Neuronal stem cell (in vitro differentiated cells): ENCODE results near the gene IMMP2L.

ENCODE experiments used
- DNase-seq: peaks from one replicate; pipeline ENCODE4 v3.0.0-alpha.2; 2013; ENCODE audit warnings: low spot score
- H2AFZ ChIP-seq: one replicate; pipeline ENCODE4 v1.6.1; 2013; ENCODE audit warnings: mild to moderate bottlenecking, low read length, inconsistent platforms
- H2AK5ac ChIP-seq: 2 replicates; pipeline ENCODE4 v1.6.1; 2013; ENCODE audit warnings: low read depth, mild to moderate bottlenecking, inconsistent platforms, low read length, moderate library complexity, mixed read lengths
- H2BK120ac ChIP-seq: 2 replicates; pipeline ENCODE4 v1.6.1; 2013; ENCODE audit warnings: low read depth, mild to moderate bottlenecking, inconsistent platforms, low read length, moderate library complexity, mixed read lengths
- H2BK12ac ChIP-seq: one replicate; pipeline ENCODE4 v1.6.1; 2013; ENCODE audit warnings: low read length, inconsistent platforms
- H2BK15ac ChIP-seq: 2 replicates; pipeline ENCODE4 v1.6.1; 2013; ENCODE audit warnings: mild to moderate bottlenecking, low read length, inconsistent platforms, mixed read lengths
- H2BK5ac ChIP-seq: one replicate; pipeline ENCODE4 v1.6.1; 2013; ENCODE audit warnings: inconsistent platforms, mild to moderate bottlenecking, low read length, moderate library complexity
- H3K14ac ChIP-seq: one replicate; pipeline ENCODE4 v1.6.1; 2013; ENCODE audit warnings: low read length, inconsistent platforms
- H3K18ac ChIP-seq: 2 replicates; pipeline ENCODE4 v1.6.1; 2013; ENCODE audit warnings: low read length, inconsistent platforms
- H3K23ac ChIP-seq: 2 replicates; pipeline ENCODE4 v1.6.1; 2013; ENCODE audit warnings: low read depth, mild to moderate bottlenecking, mixed read lengths, low read length, inconsistent platforms; ENCODE audit not compliant: poor library complexity
- H3K27ac ChIP-seq: replicated peaks from 3 replicates; pipeline ENCODE4 v1.5.1; 2013; ENCODE audit warnings: low read length, inconsistent platforms
- H3K27me3 ChIP-seq, 3 experiments: 2 replicates each; pipeline ENCODE4 v1.6.1; 2013; ENCODE audit warnings: low read length in 3 of 3, mild to moderate bottlenecking in 2 of 3, inconsistent platforms in 1 of 3, low read depth in 1 of 3, mixed read lengths in 1 of 3, moderate library complexity in 1 of 3; ENCODE audit not compliant: control insufficient read depth in 3 of 3, insufficient read depth in 3 of 3
- H3K36me3 ChIP-seq, 2 donors: replicated peaks in 1 of 2; 2 replicates each; pipeline ENCODE4 v1.6.1; 2013; ENCODE audit warnings: low read length in 2 of 2; ENCODE audit not compliant: control insufficient read depth in 2 of 2, insufficient read depth in 2 of 2
- H3K4ac ChIP-seq: 2 replicates; pipeline ENCODE4 v1.6.1; 2013; ENCODE audit warnings: inconsistent platforms, mild to moderate bottlenecking, low read length, moderate library complexity
- H3K4me1 ChIP-seq, 2 donors: 1 replicate in 1 of 2; 2 replicates in 1 of 2; pipeline ENCODE4 v1.6.1; 2013; ENCODE audit warnings: low read length in 2 of 2, low read depth in 1 of 2; ENCODE audit not compliant: control insufficient read depth in 2 of 2, insufficient read depth in 1 of 2
- H3K4me2 ChIP-seq: one replicate; pipeline ENCODE4 v1.6.1; 2013; ENCODE audit warnings: mild to moderate bottlenecking, low read length, inconsistent platforms; ENCODE audit not compliant: insufficient read depth, poor library complexity, severe bottlenecking
- H3K4me3 ChIP-seq, 2 donors: 2 replicates each; pipeline ENCODE4 v1.5.1; 2013; ENCODE audit warnings: low read length in 2 of 2, mild to moderate bottlenecking in 2 of 2, inconsistent platforms in 1 of 2, moderate library complexity in 1 of 2
- H3K79me1 ChIP-seq: one replicate; pipeline ENCODE4 v1.6.1; 2013; ENCODE audit warnings: low read depth, mild to moderate bottlenecking, inconsistent platforms, low read length, moderate library complexity
- H3K9ac ChIP-seq: one replicate; pipeline ENCODE4 v1.6.1; 2013; ENCODE audit warnings: mild to moderate bottlenecking, low read depth, low read length, inconsistent platforms; ENCODE audit not compliant: poor library complexity
- H3K9me3 ChIP-seq, 2 donors: replicated peaks in 1 of 2; 2 replicates each; pipeline versions ENCODE3 to v1.6.1; 2013; ENCODE audit warnings: low read length in 2 of 2, mild to moderate bottlenecking in 2 of 2, inconsistent platforms in 1 of 2, low read depth in 1 of 2, mixed read lengths in 1 of 2, moderate library complexity in 1 of 2; ENCODE audit not compliant: control insufficient read depth in 2 of 2, insufficient read depth in 1 of 2
- H4K8ac ChIP-seq: one replicate; pipeline ENCODE4 v1.6.1; 2013; ENCODE audit warnings: low read depth, mild to moderate bottlenecking, inconsistent platforms, low read length, moderate library complexity
- H4K91ac ChIP-seq: one replicate; pipeline ENCODE4 v1.6.1; 2013; ENCODE audit warnings: low read length, low read depth, mild to moderate bottlenecking, inconsistent platforms; ENCODE audit not compliant: poor library complexity
- WGBS, 2 donors: extraction: QIAGEN DNeasy Blood & Tissue Kit; methylation state at CpG; one replicate each; pipeline ENCODE4 v1.1.7; 2013; ENCODE audit warnings: missing lambda C conversion rate in 2 of 2, mixed read lengths in 1 of 2; ENCODE audit not compliant: insufficient read length in 2 of 2, insufficient replicate concordance in 1 of 2; ENCODE audit errors: extremely low coverage in 2 of 2; 5-methylcytosine and 5-hydroxymethylcytosine counted together

Gene IMMP2L

DNA sequence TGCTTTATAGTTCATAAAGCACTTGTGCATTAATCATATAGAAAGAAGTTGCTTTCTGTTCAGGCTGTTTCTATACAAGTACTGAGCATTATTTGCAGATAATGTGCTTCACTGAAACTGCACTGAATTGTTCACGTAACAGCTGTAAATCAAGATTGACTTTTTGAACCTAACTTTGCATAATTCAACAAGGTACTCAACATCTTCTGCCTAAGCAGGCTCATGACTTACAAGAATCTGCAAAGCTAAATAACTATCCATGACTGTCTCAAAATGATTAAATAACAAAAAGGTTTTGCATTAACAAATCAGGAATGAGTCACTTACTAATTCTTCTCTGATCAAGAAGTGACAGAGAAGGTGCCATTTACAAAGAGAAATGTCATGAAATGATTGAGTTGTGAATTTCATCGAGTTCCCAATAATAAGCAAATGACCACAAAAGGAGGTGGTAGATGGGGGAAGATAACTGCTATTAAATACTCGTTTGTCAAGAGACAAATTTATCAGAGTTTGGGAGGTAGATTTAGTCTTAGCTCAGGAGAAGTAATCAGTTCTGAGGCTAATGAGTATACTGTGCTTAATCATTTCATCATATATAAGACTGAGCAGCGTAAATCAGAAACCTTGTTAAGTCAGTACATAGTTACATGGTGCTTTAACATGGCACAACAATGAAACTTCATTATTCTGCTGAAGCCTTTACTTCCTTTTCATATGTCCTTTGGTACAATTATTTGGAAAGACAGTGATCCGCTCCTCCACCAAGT is 632.6 kb downstream of the IMMP2L start:
- no peak overlapping the region for H3K23ac ChIP-seq
- no peak overlapping the region for H3K4me3 ChIP-seq
- H4K91ac ChIP-seq = no peak overlapping the region
- H3K9ac ChIP-seq = no peak overlapping the region
- H3K4me2 ChIP-seq = no peak overlapping the region
- DNase-seq = no peak
- no peaks in the 10 kb centered on the region for H3K4me1 ChIP-seq
- no peak overlapping the region for H2BK120ac ChIP-seq
- no peak overlapping the region for H3K14ac ChIP-seq
- H3K27ac ChIP-seq = no peak overlapping the region
- H2BK5ac ChIP-seq = no peak overlapping the region
- H4K8ac ChIP-seq = no peak overlapping the region
- no peaks in the 10 kb centered on the region for H3K27me3 ChIP-seq
- H3K36me3 ChIP-seq = no peaks in the 10 kb centered on the region
- no peaks in the 10 kb centered on the region for H3K79me1 ChIP-seq
- H3K9me3 ChIP-seq = no peaks in the 10 kb centered on the region
- no peak overlapping the region for H3K4ac ChIP-seq
- no peak overlapping the region for H3K18ac ChIP-seq
- H2BK12ac ChIP-seq = no peak overlapping the region
- no CpG with 5 or more reads among the region's 5 CpGs for WGBS, 2 donors
- H2AFZ ChIP-seq = no peak overlapping the region
- no peak overlapping the region for H2BK15ac ChIP-seq
- H2AK5ac ChIP-seq = no peak overlapping the region

DNA sequence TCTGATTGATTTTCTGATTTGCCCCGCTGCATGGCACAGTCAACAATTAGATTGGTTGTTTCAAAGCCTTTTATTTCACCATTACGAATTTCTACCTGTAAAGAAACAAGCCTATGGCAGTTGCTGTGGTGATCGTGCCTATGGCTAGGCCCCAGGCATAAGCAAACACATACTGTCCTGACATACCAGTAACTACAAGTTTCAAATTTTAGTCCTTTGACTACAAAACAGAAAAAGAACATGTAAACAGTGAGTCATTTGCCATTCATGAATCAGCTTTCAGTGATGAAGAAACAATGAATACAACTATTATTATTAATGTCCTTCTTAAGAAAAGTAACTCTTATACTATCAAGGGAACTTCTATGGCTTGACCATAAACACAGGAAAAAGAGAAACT is 639.4 kb downstream of the IMMP2L start:
- no peak overlapping the region for H3K14ac ChIP-seq
- H3K4me2 ChIP-seq = no peak overlapping the region
- no peak overlapping the region for H3K9ac ChIP-seq
- no peaks in the 10 kb centered on the region for H3K36me3 ChIP-seq
- no peak overlapping the region for H3K27ac ChIP-seq
- no peak overlapping the region for H2BK15ac ChIP-seq
- no peaks in the 10 kb centered on the region for H3K4me1 ChIP-seq
- H2BK12ac ChIP-seq = no peak overlapping the region
- H4K91ac ChIP-seq = no peak overlapping the region
- H2BK5ac ChIP-seq = no peak overlapping the region
- no peak overlapping the region for H2AFZ ChIP-seq
- no peak overlapping the region for H2AK5ac ChIP-seq
- no peaks in the 10 kb centered on the region for H3K79me1 ChIP-seq
- H3K27me3 ChIP-seq = no peaks in the 10 kb centered on the region
- no CpG with 5 or more reads among the region's 3 CpGs for WGBS, 2 donors
- no peak overlapping the region for H3K18ac ChIP-seq
- no peak overlapping the region for H3K4ac ChIP-seq
- H3K23ac ChIP-seq = no peak overlapping the region
- no peaks in the 10 kb centered on the region for H3K9me3 ChIP-seq
- H3K4me3 ChIP-seq = no peak overlapping the region
- no peak overlapping the region for H4K8ac ChIP-seq
- no peak overlapping the region for H2BK120ac ChIP-seq
- DNase-seq = no peak

DNA sequence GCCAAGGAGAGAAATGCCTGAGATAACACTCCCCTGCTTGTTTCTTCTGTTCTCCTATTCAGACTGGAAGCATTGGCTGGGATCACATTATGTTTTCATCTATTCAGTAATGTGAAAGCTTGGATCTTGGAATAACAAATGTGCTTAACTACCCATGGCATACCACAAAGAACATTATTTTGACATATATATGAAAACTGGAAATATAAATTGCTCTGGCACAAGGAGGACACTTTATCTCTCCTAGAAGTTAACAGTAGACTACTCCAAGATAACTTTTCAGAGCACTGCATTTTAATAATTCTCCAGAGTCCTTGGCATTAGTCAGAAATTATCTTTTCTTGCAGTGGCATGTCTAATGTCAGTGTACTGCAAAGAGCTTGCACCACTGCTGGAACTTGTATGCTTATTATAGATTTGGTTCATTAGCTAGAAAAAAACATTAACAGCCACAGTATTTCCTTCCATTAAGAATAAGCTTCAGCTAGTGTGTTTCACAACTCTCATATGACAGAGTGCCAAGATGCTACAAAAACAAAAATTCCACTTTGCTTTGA is 640.6 kb downstream of the IMMP2L start:
- Histone ChIP-seq H3K18ac (no peak overlapping the region), H2BK120ac (no peak overlapping the region), H3K79me1 (no peaks in the 10 kb centered on the region), H2BK12ac (no peak overlapping the region), H3K27me3 (no peaks in the 10 kb centered on the region), H2BK5ac (no peak overlapping the region), H3K9me3 (no peaks in the 10 kb centered on the region), H2AK5ac (no peak overlapping the region), H2AFZ (no peak overlapping the region), H3K4me3 (no peak overlapping the region), H4K8ac (no peak overlapping the region), H3K14ac (no peak overlapping the region), H3K9ac (no peak overlapping the region), H3K27ac (no peak overlapping the region), H3K36me3 (no peaks in the 10 kb centered on the region), H3K4me1 (no peaks in the 10 kb centered on the region), H2BK15ac (no peak overlapping the region), H3K23ac (no peak overlapping the region), H4K91ac (no peak overlapping the region), H3K4me2 (no peak overlapping the region), H3K4ac (no peak overlapping the region)
- no peak for DNase-seq

DNA sequence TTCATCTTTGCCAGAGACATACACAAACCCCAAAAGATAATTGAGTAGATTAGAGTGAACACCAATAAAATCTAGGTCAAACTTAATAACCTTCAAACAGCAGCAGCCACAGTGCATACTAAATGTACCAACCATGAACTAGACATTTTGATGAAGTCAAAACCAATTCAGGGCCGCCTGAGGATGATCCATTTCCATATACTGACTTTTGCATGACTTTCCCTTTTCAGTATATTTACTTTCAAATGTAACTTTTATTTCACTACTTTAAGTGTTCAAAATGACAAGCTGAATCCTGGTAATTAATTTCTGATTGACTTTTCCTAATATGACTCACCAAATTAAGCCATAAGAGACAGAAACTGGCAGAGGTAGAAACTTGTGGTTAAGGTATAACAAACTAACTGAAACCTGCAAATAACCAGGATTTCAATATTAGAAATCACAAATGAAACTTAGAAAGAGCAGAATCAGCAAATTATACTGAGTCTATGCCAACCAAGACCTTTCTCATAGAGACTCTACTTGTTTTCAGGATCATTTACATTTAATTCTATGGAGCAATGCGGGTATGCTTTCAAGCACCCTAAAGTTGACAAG is 643.2 kb downstream of the IMMP2L start:
- no peak overlapping the region for H2AK5ac ChIP-seq
- no peak overlapping the region for H3K27ac ChIP-seq
- no peak overlapping the region for H3K18ac ChIP-seq
- no peak overlapping the region for H2BK15ac ChIP-seq
- no peaks in the 10 kb centered on the region for H3K4me1 ChIP-seq
- H3K9me3 ChIP-seq = no peaks in the 10 kb centered on the region
- no peak overlapping the region for H3K4ac ChIP-seq
- no peak for DNase-seq
- WGBS, 2 donors = no CpG with 5 or more reads among the region's 2 CpGs
- H3K79me1 ChIP-seq = no peaks in the 10 kb centered on the region
- no peaks in the 10 kb centered on the region for H3K27me3 ChIP-seq
- no peak overlapping the region for H2BK5ac ChIP-seq
- no peaks in the 10 kb centered on the region for H3K36me3 ChIP-seq
- no peak overlapping the region for H3K4me3 ChIP-seq
- H4K8ac ChIP-seq = no peak overlapping the region
- no peak overlapping the region for H3K9ac ChIP-seq
- no peak overlapping the region for H2BK120ac ChIP-seq
- H2AFZ ChIP-seq = no peak overlapping the region
- no peak overlapping the region for H3K4me2 ChIP-seq
- no peak overlapping the region for H3K14ac ChIP-seq
- no peak overlapping the region for H2BK12ac ChIP-seq
- H4K91ac ChIP-seq = no peak overlapping the region
- H3K23ac ChIP-seq = no peak overlapping the region
